PFSK-1 (cell line): Measurements from ENCODE around the gene SLC25A52. TPM values are rescaled to one million over a fixed set of nuclear protein-coding genes. Genes with fewer than 3 reads are reported as not detected.

ENCODE experiments used
- FOXP2 ChIP-seq: optimal IDR thresholded peaks from 2 replicates; pipeline ENCODE3; 2011; ENCODE audit warnings: borderline replicate concordance, control low read depth, inconsistent platforms; ENCODE audit not compliant: insufficient read depth; ENCODE audit errors: extremely low read length, extremely low read depth
- POLR2AphosphoS5 ChIP-seq: IDR thresholded peaks from 2 replicates; pipeline ENCODE4 v1.6.1; 2012; ENCODE audit warnings: low read depth, mild to moderate bottlenecking, control low read depth, low read length, moderate library complexity
- REST ChIP-seq, 2 experiments: IDR thresholded peaks; 2 replicates each; pipeline versions ENCODE4 v1.6.1 to v1.8.0; 2011 to 2012; ENCODE audit warnings: low read depth in 2 of 2, low read length in 2 of 2, control low read depth in 1 of 2, inconsistent platforms in 1 of 2, mild to moderate bottlenecking in 1 of 2, moderate library complexity in 1 of 2; ENCODE audit not compliant: insufficient read depth in 1 of 2
- SIN3A ChIP-seq: IDR thresholded peaks from 2 replicates; pipeline ENCODE4 v1.6.1; 2012; ENCODE audit warnings: mild to moderate bottlenecking, low read length, moderate library complexity, borderline replicate concordance; ENCODE audit not compliant: insufficient read depth
- TAF1 ChIP-seq: IDR thresholded peaks from 2 replicates; pipeline ENCODE4 v1.6.1; 2012; ENCODE audit warnings: low read length, control low read depth, borderline replicate concordance; ENCODE audit not compliant: insufficient read depth
- polyA plus RNA-seq: library from polyadenylated mRNA; unstranded; fragments of >200 nt; gene quantifications from one replicate; pipeline ENCODE4 v1.2.1, GENCODE V29; 2012; ENCODE audit warnings: low read depth, missing spikeins; ENCODE audit not compliant: insufficient read length

The SLC25A52 gene
- polyA plus RNA-seq, result not detected

GRCh38 chr18:31760695-31761094, at the start of gene SLC25A52:
Gene SLC25A52, minus strand, starts transcription at chr18:31760880. Its CDS starts 219 bp downstream, at chr18:31760661.
- no peak for TF ChIP-seq POLR2AphosphoS5
- no peak for TF ChIP-seq REST (IDR thresholded peaks at IDR 0.05; ENCODE audit: insufficient read depth in 1 of 2, low read depth in 2 of 2, low read length in 2 of 2)
- no peak for TF ChIP-seq TAF1
- TF ChIP-seq FOXP2, result no peak
- no peak for TF ChIP-seq SIN3A

- no peak for TF ChIP-seq REST (IDR thresholded peaks at IDR 0.05; ENCODE audit: insufficient read depth in 1 of 2, low read depth in 2 of 2, low read length in 2 of 2)
- TF ChIP-seq SIN3A, result no peak
- no peak for TF ChIP-seq TAF1
- TF ChIP-seq FOXP2, result no peak
- no peak for TF ChIP-seq POLR2AphosphoS5
Measured at GRCh38 chr18:31801078-31801477, 40.4 kb upstream of the SLC25A52 start.

GRCh38 chr18:31798399-31798798, 37.7 kb upstream of the SLC25A52 start:
- TF ChIP-seq SIN3A (no peak), REST (IDR thresholded peaks at IDR 0.05; ENCODE audit: insufficient read depth in 1 of 2, low read depth in 2 of 2, low read length in 2 of 2) (no peak)

GRCh38 chr18:31795747-31796146, 35.1 kb upstream of the SLC25A52 start:
- TF ChIP-seq REST (IDR thresholded peaks at IDR 0.05; ENCODE audit: insufficient read depth in 1 of 2, low read depth in 2 of 2, low read length in 2 of 2) (no peak), TAF1 (no peak), POLR2AphosphoS5 (no peak), SIN3A (no peak), FOXP2 (no peak)

GRCh38 chr18:31793531-31793930, 32.9 kb upstream of the SLC25A52 start:
- TF ChIP-seq REST (IDR thresholded peaks at IDR 0.05; ENCODE audit: insufficient read depth in 1 of 2, low read depth in 2 of 2, low read length in 2 of 2), result no peak
- TF ChIP-seq SIN3A, result no peak
- TF ChIP-seq TAF1, result no peak
